Fibroblast of the aortic adventitia (primary cell): ENCODE results near the gene TIMP3. TPM values are rescaled to one million over a fixed set of nuclear protein-coding genes. Genes with fewer than 3 reads are reported as not detected.
"Not testable (repeated sequence)": the region's sequence is repeated elsewhere in the genome, so short reads cannot be mapped to it uniquely, and the experiment has no call there.

Source experiments
- DNase-seq: peaks from one replicate; pipeline ENCODE4 v3.0.0-alpha.2; 2010; ENCODE audit warnings: low read depth
- H3K4me3 ChIP-seq: 2 replicates; pipeline ENCODE4 v1.5.1; 2011; ENCODE audit warnings: low read depth, mild to moderate bottlenecking, control low read depth, low read length, moderate library complexity
- CTCF ChIP-seq: IDR thresholded peaks from 2 replicates; pipeline ENCODE4 v1.5.1; 2011; ENCODE audit warnings: mild to moderate bottlenecking, low read length, control low read depth, inconsistent platforms; ENCODE audit not compliant: insufficient read depth
- total RNA-seq: library from RNA; depleted of rRNA; stranded (reverse); fragments of >200 nt; gene quantifications from 2 replicates; pipeline ENCODE4 v1.2.3, GENCODE V29; 2012; ENCODE audit warnings: low replicate concordance

Gene TIMP3
- total RNA-seq, 1 donor = 329 TPM

GRCh38 chr22:32866953-32867352 is 65.4 kb downstream of the TIMP3 start:
- no peak overlapping the region for H3K4me3 ChIP-seq
- DNase-seq = no peak
- TF ChIP-seq CTCF = no peak

GRCh38 chr22:32868946-32869345 is 67.4 kb downstream of the TIMP3 start:
- H3K4me3 ChIP-seq = no peak overlapping the region
- DNase-seq = no peak
- TF ChIP-seq CTCF = no peak

GRCh38 chr22:32870474-32870873 is 69.0 kb downstream of the TIMP3 start:
- H3K4me3 ChIP-seq = no peak overlapping the region
- TF ChIP-seq CTCF = no peak
- no peak for DNase-seq

GRCh38 chr22:32873604-32874003 is 72.1 kb downstream of the TIMP3 start:
- not testable (repeated sequence) for H3K4me3 ChIP-seq, DNase-seq

GRCh38 chr22:32874385-32874784 is 72.9 kb downstream of the TIMP3 start:
- no peak overlapping the region for H3K4me3 ChIP-seq
- no peak for DNase-seq
- no peak for TF ChIP-seq CTCF

- no peak for DNase-seq
- H3K4me3 ChIP-seq = no peak overlapping the region
- no peak for TF ChIP-seq CTCF
These were observed 73.5 kb downstream of the TIMP3 start for GRCh38 chr22:32874976-32875375.

- TF ChIP-seq CTCF = no peak
These were observed 75.0 kb downstream of the TIMP3 start for GRCh38 chr22:32876516-32876915.

More at GRCh38 chr22:32876516-32876915, 75.0 kb downstream of the TIMP3 start:
- DNase-seq = no peak
- no peak overlapping the region for H3K4me3 ChIP-seq
